HG03097 (cell line): Measurements from ENCODE around the gene KIAA0586.
"Not testable (repeated sequence)": the region's sequence is repeated elsewhere in the genome, so short reads cannot be mapped to it uniquely, and the experiment has no call there.

ENCODE experiments used
- ATAC-seq: cut with Tn5 transposase; IDR thresholded peaks from one replicate; pipeline ENCODE4 v1.9.1; 2021; ENCODE audit not compliant: unreplicated experiment, low FRiP score

KIAA0586 gene

DNA sequence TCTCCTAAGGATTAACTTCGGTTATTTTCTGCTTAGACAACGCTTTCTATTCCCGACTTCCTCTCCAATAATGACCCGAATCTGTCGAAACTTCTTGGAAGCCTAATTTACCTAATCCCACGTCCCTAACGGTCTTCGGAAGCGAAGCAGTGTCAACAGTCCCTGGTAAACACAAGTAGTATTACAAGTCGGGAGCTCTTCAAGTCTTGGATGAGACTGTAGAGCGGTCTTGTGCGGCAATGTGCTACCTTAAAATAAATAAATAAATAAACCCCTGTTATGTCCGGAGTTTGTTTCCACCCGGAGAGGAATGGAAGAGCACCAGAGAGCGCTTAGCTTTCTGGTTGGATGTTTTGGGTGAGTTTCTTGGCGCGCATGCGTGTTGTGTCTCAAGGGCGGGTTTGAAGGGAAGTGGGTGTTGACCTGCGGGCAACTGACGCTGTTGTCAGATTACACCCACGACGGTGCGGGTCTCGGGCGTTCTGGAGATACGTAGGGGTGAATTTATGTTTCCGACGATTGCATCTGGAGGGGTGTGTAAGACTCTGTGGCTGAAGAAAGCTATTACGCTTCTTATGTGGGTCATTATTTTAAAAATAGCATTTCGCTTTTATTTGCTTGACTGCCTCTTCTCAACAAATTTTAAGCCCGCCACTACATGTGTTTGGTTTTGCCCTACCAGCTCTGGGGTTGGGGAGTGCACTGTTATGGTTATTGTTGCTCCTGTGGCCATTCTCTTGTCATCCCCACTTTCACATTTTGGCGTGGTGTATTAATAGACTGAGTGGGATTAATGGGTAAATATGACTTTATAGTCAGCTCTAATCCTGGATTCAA lies at the start of gene KIAA0586, which contains the start of gene TIMM9:
KIAA0586 (plus strand) TSS at position 439 of the 837 bp plus-strand sequence. CDS start 546 bp downstream, outside the sequence.
TIMM9 (minus strand) TSS at position 251 of the 837 bp plus-strand sequence. CDS start 15,586 bp downstream, outside the sequence.
- peak; percentile 87 for ATAC-seq

DNA sequence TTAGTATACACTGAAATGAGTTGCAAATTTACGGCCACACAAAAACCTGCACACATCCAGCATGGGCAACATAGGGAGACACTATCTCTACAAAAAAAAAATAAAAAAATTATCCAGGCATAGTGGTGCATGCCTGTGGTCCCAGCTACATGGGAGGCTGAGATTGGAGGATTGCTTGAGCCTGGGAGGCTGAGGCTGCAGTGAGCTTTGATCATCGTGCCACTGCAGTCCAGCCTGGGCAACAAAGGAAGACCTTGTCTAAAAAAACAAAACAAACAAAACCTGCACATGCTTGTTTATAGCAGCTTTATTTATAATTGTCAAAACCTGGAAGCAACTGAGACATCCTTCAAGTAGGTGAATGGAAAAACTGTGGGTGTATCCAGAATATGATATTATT lies 36.7 kb upstream of the KIAA0586 start:
- no peak for ATAC-seq

DNA sequence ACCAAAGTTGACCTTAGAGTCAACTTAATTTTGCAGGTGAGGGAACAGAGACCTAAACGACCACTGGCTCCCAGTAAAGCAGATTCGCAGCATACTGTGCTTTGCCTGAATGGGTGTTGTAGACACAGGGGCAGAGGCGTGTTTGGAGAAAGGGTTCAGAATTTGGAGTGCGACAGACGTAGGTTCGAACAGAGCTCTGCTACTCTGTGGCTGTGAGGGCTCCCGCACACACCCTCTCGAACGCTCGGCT lies 32.0 kb upstream of the KIAA0586 start:
- no peak for ATAC-seq

DNA sequence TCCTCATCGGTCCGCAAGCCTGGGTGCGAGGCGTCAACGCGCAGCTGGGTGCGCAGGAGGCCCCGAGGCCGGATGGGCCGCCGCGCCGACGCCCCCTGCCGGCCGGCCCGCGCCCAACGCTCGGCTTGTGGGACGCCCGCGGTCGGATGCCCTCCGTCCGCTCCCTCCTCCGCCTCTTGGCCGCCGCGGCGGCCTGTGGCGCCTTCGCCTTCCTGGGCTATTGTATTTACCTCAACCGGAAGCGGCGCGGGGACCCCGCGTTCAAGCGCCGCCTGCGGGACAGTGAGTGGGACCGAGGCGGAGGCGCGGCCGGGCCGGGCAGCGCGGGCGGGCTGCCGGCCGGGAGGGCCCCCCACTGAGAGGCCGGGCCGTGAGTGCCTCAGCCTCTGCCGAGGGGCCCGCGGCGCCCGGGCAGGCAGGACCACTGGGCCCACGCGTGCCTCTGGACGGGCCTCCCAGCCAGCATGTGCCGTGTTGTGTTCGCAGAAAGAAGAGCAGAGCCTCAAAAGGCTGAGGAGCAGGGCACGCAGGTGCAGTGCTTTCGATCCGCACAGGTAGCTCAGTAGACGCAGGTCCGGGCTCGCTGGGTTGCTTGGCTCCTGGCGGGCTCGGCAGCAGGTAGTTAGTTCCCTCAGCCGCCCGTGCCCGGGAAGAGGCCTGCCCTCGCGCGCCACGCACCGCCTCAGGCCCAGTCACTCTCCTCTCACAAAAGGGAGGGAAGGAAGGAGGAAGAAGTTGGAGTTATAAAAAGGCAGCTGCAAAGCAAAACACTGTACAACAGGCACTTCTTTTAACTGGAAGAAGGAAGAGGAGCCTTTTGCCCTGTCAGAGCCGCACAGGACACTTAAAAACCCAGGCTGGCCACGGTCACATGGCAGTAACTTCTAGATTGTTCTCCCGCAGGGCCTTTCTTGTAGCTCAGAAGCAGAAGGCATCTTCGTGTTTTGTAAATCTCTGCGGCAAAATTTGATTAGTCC lies 31.4 kb upstream of the KIAA0586 start, which contains the start of gene TOMM20L:
TOMM20L (plus strand) TSS at position 119 of the 977 bp plus-strand sequence; CDS start at position 147, 28 bp downstream.
- peak; percentile 92 for ATAC-seq

DNA sequence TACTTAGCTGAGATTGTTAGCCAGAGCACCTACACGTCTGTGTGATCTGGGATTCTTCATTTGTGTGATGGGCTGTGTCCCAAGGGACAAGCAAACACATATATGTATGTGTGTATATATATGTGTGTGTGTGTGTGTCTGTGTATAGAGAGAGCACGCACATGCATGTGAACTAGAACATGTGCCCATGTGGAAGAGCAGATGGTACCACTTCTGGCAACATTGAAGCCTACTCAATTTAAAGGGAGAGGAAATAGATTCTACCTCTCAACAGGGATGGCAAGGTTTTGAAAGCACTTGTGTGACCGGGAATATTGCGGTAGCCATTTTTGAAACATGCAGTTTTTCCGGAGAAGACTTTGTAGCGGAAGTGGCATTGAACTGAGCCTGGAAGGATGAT lies 30.4 kb upstream of the KIAA0586 start:
- no peak for ATAC-seq

DNA sequence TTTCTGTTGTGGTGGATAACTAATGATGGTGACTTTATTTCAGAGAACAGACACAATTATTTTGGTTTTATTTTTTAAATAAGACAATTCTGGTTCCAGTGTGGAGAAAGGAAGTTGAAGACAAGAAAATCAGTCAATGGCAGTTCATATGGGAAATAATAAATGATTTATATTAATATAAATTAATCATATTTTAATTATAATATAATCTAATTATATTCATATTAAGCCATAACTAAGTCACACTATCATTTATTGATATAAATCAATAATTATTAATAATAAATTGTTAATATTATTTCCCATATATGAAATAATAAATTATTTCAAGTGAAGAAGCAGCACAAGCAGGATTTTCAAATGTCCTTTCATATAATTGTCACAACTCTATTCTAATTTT lies 29.0 kb upstream of the KIAA0586 start:
- ATAC-seq, result no peak

DNA sequence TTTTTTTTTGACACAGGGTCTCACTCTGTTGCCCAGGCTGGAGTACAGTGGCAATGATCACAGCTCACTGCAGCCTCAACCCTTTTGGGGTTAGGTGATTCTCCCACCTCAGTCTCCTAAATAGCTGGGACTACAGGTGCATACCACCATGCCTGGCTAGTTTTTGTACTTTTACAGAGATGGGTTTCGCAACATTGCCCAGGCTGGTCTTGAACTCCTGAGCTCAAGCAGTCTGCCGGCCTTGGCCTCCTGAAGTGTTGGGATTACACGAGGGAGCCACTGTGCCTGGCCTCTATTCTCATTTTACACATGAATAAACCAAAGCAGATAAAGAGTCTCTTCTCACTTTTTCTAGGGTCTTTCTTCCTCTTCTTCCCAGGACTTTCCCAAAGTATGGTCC lies 28.6 kb upstream of the KIAA0586 start:
- ATAC-seq, result no peak

DNA sequence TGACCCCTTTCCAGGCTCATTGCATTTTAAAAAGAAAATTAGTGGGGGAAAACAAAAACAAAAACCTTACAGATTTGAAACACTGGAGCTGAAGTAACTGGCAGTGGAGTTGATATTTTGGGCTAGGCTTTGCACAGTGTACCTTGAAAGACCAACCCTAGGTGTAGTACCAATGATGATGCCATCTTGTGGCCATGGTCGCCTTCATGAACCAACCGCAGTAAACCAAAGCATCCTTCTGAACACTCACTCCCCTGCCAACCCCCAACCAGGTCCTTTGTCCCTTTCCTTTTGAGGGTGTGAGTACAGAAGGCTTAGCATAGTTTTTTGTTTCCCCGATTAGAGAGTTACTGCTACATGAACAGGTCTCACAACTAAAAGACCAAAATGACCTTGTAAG lies 25.9 kb upstream of the KIAA0586 start:
- ATAC-seq, result no peak

DNA sequence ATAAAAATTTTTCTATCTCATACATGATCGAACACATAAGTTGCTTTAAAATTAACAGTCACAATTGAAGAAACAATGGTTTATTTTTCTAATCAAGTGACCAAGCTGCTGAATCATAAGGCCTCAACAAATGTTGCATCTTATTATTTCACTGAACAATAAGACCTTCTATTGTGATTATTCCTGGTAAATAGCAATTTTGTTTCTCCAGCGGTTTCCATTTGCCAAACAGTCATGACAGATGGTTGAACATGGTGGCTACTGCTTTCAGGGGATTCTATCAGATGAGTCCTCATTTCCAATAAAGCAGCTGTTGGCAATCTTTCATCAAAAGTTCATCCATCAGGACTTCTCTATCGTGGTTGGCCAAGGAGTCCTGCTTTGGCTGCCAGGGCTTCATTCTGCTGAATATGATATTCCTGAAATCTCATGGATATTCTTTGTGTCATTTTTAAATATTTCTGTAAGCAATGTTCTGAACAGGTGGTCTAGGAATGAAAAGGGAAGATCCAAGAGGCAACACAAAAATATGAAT lies 18.8 kb upstream of the KIAA0586 start:
- ATAC-seq, result no peak

DNA sequence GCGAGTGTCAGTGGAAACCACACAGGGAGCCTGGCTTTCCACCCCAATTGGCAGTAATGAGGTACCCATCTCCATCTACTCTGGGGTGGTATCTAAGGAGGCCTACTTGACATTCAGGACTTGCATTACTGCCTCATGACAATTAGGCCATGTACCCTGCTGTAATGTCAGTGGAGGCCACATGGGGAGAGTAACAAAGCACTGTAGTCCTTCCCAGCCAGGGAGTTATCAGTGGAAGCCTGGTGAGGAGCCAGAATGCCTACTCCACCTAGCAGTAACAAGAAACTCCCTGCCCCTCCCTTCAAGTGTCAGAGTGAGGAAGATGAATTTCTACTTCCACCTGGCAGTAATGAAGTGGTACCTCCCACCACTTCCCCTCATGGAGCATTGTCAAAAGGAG lies 12.7 kb upstream of the KIAA0586 start:
- no peak for ATAC-seq

DNA sequence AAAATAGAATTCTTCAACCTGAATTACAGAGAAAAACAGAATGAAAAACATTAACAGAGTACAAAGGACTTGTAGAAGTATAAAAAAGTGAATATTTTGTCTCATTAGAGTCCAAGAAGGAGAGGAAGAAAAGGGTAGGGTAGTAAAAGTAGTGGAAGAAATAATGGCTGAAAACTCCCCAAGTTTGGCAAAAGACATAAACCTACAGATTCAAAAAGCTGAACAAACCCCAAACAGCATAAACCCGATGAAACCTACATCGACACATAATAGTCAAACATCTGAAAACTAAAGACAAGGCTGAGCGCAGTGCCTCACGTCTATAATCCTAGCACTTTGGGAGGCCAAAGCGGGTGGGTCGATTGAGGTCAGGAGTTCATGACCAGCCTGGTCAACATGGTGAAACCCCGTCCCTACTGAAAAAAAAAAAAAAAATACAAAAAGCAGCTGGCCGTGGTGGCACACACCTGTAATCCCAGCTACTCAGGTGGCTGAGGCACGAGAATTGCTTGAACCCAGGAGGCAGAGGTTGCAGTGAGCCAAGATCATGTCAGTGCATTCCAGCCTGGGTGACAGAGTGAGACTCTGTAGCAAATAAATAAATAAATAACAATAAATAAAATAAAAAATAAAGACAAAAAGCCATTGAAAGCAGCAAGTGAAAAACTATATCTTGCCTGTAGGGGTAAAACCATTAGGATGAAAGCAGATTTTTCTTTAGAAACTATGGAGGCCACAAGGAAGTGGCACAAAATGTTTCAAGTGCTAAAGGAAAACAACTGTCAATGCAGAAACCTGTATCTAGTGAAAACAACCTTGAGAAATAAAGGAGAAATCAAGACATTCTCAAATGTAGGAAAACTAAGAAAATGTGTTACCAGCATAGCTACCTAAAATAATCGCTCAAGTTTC lies 11.6 kb upstream of the KIAA0586 start:
- ATAC-seq, result no peak

DNA sequence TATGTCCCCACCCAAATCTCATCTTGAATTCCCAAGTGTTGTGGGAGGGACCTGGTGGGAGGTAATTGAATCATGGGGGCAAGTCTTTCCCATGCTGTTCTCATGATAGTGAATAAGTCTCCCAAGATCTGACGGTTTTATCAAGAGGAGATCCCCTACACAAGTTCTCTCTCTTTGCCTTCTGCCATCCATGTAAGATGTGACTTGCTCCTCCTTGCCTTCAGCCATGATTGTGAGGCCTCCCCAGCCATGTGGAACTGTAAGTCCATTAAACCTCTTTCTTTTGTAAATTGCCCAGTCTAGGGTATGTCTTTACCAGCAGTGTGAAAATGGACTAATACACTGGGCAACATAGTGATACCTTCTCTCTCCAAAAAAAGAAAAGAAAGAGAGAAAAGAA lies 10.6 kb upstream of the KIAA0586 start:
- ATAC-seq, result not testable (repeated sequence)

DNA sequence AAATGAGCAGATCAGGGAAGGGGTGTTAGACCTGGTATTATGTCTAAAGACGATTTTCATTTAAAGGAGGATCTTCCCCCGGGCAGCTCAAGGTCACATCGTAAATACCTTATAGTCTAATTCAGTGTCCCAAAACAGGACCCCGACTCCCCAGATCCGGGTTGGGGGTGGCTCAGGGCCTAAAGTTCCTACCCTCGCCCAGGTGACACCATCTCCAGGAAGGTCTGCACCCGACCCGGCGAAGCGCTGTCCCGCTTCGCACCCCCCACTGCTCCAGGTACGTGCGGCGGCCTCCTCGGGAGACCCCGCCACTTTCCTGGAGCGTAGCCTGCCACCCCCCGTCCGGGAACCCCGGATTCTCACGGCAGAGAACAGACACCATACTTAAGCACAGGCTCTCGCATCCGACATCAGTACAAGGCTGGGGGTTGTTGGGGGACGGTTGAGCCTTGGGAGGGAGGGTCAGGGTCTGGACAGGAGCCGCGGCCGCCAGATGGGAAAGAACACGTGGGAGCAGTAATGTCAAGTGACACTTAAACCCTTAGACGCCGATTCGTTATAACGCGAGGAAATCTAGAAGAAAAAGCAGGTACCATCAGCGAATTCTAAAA lies 744 bp upstream of the KIAA0586 start:
- peak; percentile 17 for ATAC-seq

DNA sequence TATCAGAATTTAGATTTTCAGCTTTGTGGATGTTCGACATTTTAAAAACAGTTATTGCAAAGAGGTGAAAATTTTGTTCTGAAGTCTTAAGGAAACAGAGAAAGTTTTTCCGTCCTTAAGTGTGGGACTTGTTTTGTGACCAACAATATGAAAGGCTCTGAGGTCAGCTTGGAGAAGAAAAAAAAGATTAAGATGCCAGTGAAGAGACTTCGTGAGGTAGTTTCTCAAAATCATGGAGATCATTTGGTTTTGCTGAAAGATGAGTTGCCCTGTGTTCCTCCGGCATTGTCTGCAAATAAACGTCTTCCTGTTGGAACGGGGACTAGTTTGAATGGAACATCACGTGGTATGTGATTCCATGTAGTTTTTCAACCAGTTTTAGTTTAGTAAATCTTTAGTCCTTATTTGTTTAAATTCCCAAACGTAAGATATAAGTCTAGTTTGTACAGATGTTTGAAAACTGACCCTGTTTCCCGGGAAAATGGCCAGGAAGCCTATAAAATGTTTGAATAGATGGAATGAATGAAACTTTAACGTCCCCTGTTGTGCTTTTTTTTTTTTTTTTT lies 682 bp downstream of the KIAA0586 start:
- ATAC-seq, result no peak

DNA sequence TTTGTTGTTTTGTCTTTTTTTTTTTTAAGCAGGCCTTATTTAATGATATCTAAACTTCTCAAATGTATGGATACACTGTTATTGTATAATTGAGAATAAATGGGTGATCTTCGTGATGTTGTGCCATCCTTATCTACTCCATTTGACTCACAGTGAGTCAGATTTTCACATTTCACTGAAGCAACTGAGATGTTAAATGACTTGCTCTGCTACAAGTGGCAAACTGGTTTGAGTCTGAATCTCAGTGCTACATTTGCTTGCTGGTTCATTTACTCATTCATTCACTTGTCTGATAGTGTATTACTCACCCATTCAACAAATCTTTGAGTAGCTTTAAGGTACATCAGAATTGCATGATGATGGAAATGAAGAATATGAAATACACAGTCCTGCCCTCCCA lies 2.6 kb downstream of the KIAA0586 start:
- ATAC-seq, result no peak

DNA sequence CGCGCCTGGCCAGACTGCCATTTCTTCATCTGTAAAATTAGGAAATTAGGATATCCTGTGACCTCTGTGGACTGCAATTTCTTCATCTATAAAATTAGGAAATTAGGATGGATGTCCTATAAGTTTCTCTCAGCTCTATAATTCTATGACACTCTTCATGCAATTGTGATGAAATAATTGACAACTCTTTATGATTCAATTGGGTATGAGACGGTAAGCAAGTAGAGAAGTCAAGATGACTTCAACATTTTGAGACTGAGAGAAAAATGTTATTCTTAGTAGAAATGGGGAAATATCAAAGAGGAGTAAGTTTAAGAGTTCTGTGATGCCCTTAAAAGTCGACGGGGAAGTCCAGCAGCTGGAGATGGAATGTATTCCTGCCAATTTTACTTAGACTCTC lies 12.0 kb downstream of the KIAA0586 start:
- no peak for ATAC-seq

DNA sequence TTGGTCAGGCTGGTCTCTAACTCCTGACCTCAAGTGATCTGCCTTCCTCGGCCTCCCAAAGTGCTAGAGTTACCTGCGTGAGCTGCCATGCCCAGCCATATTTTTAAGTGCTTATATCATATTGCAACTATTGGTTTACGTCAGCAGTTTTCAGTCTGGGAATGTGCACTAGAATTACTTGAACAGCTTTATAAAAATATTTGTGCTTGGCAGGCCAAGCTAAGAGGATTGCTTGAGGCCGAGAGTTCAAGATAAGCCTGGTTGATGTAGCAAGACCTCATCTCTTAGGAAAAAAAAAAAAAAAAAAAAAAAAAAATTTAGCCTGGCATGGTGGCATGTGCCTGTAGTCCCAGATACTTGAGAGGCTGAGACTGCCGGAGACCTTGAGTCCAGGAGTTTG lies 17.1 kb downstream of the KIAA0586 start:
- ATAC-seq, result no peak

DNA sequence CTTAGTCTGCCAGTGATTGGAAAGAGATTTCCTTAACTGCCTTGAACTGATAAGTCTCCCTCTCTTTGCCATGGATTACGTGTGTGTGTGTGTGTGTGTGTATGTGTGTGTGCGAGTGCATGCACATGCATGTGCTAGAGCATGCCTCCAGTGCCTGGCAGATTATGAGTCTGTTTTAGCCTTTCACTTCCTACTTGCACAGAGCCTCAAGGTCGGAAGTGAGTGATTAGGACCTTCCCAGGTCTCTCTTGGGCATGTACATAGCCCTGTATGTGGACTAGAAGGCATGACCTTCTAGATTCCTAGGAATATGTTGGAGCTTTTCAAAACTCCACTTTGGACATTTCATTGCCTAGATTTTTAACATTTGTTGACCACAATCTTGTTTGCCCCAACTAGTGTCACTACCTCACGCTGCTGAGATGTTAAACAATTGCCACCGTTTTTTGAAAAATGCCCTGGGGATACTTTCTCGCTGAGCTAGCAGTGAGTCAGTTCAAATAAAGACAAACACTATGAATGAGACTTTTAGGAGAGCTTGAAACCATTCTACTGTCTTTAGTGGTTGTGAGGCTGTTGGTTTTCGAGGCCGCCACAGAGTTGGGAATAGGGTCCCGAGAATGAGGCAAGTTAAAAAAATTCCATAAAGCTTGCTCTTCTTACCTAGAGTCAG lies 28.2 kb downstream of the KIAA0586 start:
- ATAC-seq, result no peak

DNA sequence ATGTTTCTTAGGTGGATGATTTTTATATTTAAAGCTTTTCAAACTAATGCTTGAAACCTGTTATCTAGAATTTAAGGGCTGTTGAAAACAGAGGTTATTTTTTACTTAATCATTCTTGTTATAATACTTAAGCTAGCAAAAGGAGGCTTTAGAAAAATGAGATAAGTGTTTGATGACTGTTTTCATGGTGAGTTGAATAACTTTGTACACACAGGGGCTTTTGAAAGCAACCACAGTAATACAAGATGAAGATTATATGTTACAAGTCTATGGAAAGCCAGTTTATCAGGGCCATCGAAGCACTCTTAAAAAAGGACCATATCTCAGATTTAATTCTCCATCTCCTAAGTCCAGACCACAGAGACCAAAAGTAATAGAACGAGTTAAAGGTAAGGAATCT lies 33.3 kb downstream of the KIAA0586 start:
- no peak for ATAC-seq
